Globus pallidus (tissue), 1 donor: ENCODE results near the gene JAZF1.
A peak's percentile ranks its signal among the peaks of the same experiment; 100 is the strongest.

ENCODE experiments used
- DNase-seq: peaks from one replicate; pipeline ENCODE4 v3.0.0-alpha.2; 2015; ENCODE audit warnings: low spot score

Gene JAZF1

DNA sequence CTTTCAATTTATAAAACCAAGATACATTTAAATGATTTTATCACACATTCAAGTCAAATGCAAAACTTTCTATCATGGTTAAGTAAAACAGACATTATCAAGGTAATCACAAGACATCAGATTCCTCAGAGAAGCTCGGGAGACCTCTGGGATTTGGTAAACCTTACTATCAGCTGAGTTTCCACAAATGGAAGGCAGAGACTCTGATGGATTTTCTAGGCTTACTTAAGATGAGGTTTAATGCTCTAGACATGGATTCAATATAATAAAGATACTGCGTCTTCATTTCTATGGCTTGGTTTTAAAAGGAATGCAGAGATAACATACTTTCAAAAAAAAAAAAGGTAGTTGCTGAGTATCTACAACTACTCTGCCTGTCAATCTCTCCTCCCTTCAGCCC lies 171.7 kb downstream of the JAZF1 start:
- no peak for DNase-seq

DNA sequence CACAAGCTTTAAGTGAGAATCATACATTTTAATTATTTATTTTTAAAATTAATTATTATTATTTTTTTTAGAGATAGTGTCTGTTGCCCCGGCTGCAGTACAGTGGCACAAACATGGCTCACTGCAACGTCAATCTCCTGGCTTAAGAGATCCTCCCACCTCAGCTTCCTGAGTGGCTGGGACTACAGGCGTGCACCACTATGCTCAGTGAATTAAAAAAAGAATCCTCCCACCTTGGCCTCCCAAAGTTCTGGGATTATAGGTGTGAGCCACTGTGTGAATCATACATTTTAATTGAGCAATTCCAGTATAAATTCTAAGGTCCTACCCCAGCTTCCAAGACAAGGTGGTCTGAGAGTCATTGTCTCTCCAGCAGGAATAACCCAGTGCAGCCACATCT lies 172.4 kb downstream of the JAZF1 start:
- no peak for DNase-seq

DNA sequence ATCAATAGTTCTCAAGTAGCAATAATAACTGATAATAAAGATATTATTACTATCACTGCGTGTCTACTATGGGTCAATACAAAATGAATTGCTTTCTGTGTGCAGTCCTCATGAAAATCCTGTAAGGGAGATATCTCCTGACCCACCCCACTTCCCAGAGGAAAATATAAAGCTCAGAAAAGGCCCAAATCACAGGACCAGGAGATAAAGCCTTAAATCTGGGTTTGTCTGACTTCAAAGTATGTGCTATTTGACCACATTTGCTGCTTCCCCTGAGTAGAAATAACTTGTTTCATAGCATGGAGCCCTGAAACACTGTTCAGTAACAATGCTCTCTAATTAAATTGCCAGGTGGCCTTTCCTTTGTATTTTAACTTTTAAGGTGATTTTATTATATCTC lies 174.1 kb downstream of the JAZF1 start:
- DNase-seq, result no peak

DNA sequence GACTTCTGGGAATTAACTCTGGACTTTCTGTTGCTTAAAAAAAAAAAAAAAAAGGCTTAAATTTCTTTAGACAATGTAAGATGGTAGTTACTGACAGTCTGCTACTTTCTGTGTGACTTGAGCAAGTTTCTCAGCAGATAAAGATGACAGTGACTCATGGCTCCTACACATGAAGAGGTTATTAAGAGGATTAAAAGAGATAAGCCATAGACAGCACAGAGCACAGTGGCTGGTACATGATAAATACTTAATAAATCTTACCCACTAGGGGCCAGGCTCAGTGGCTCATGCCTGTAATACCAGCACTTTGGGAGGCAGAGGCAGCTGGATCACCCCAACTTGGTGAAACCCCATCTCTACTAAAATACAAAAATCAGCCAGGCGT lies 174.8 kb downstream of the JAZF1 start:
- no peak for DNase-seq

DNA sequence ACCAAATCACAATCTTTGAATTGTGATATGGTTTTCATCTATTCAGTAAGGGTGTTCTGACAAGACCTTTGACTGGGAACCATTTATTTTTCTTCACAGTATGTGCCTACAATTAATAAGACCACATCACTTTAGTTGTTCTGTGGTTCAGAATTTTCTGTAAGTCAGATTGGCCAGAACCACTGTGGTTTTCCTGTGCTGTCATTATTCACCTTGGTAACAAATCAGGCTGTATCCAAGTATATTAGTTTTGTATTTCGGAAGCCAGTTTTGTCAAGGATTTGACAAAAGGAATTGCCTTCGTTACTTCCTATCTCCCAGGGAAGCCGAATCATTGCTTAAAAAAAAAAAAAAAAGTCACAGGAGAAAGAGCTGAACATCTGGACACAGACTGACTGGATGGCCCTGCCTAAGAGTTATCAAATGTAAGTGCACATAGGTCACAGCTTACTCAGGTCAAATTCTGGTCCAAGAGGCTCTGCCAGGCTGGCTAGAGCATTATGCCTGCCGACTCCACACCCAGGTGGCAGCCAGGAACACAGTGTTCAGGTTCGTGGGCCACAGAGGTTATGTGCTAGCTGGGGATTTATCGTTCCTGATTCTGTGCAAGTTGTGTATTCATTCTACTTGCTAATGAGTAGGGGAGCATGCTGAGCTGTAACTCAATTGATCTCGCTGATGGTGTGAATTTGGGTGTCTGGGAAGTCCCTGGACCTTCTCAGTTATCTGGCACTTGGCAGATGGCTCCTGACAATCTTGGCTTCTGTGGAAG lies 175.3 kb downstream of the JAZF1 start:
- no peak for DNase-seq

DNA sequence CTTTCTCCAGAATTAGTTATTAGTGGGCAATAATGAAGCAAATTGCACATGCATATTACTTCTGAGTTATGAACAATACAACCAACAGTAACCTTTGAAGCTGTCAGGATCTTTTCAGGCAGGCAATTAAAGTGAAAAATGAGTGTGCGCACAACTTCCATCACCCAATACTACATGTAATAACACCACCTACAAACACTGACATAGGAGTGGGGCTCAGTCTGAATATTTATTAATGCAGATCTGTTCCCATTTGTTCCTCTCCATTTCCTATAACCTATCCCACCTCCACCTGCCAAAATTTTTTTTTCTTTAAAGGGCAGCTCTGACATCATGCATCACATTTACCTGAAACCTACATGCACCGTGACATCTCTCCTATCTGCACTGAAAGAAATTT lies 177.2 kb downstream of the JAZF1 start:
- DNase-seq, result no peak

- no peak for DNase-seq
Measured at GRCh38 chr7:28002638-28003037, 178.0 kb downstream of the JAZF1 start.

GRCh38 chr7:28001896-28002295 lies 178.7 kb downstream of the JAZF1 start:
- no peak for DNase-seq

- no peak for DNase-seq
Measured at GRCh38 chr7:27999829-28000228, 180.8 kb downstream of the JAZF1 start.

DNA sequence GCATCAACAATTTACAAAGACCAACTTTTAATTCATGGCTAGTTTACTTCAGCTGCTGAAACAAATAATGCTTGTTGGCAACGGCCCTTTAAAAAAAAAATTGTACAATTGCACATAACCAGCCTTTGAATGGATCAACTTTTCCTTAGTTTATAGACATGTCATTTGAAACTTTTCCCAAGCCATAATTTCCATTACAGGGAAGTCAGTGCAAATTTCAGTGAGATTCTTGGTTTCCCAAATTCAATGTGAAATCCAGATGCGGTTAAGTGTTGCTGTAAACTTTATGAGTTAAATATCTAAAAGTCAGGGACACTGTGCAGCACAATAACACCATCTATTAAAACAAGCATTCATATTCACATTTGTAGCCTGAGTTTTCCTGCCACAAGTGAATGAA lies 182.2 kb downstream of the JAZF1 start:
- no peak for DNase-seq

- DNase-seq, result no peak
Measured at GRCh38 chr7:27997188-27997707, 183.3 kb downstream of the JAZF1 start.

GRCh38 chr7:27996141-27996540 lies 184.5 kb downstream of the JAZF1 start:
- DNase-seq, result no peak

GRCh38 chr7:27995228-27995627 lies 185.4 kb downstream of the JAZF1 start:
- DNase-seq, result no peak

DNA sequence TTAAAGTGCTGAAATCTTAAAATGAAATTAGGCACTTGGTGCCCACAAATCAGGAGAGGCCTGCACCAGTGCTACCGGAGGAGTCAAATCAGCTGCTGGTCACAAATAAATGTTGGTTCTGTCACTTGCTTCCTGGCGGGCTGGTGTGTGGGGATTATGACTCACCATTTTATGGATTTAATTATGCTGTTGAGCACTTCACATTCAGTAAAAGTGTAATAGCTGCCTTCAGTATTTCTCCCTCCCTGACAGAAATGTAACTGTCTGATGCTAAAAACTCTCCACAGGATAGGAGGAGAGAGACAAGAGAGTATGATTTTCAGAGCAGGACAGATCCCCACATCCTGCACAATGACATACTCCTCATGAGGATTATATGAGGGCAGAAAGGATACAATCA lies 186.0 kb downstream of the JAZF1 start:
- no peak for DNase-seq

- peak; percentile 75 for DNase-seq
Measured at GRCh38 chr7:27992755-27993493, 187.7 kb downstream of the JAZF1 start.

GRCh38 chr7:27992097-27992496 lies 188.5 kb downstream of the JAZF1 start:
- peak; percentile 74 for DNase-seq

- no peak for DNase-seq
Measured at GRCh38 chr7:27991006-27991528, 189.5 kb downstream of the JAZF1 start.

GRCh38 chr7:27976531-27976930 lies 204.1 kb downstream of the JAZF1 start:
- DNase-seq, result no peak

- DNase-seq, result peak; percentile 81
Measured at GRCh38 chr7:27973625-27974024, 207.0 kb downstream of the JAZF1 start.

DNA sequence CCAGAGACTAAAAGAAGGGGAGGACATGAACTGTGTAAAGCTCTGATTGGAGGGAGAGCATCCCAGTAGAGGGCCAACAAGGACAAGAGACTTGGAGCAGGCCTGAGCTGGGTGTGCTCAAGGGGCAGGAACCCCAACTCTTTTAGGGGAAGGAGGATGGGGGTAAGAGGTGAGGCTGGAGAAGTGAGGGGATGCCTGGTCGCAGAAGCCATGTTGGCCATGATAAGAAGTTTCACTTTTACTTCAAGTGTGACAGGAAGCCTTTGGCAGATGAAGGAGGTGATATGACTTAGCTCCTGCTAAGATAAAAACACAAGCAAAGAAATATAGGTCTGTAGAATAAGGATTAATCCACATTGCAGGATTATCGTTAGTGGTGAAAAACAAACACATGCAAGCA lies 208.3 kb downstream of the JAZF1 start:
- no peak for DNase-seq

GRCh38 chr7:27971171-27971812 lies 209.3 kb downstream of the JAZF1 start:
- DNase-seq, result no peak

DNA sequence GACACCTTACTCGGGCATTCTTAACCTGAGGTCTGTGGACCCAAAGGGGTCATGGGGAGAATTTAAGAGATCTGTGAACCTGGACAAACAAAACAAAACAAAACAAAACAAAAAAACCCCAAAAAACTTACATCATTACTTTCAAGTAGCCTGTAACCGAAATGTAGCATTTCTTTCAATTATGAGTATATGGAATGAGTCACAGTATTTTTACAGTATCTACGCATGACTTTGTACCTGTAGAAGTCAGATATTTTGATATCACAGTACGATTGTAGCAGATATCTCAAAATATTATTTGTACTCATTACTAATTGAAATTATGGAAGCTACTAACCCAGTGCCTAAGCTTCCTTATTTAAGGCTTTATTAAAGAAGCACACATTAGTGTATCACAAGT lies 210.2 kb downstream of the JAZF1 start:
- no peak for DNase-seq

- no peak for DNase-seq
Measured at GRCh38 chr7:27969346-27969745, 211.2 kb downstream of the JAZF1 start.
